ENCODE measurements around the gene KRTAP12-3.

GRCh38 chr21:44626673-44627143 is 31.0 kb upstream of the KRTAP12-3 start, which contains the start of gene KRTAP10-9:
- TF ChIP-seq EZH2phosphoT487 (IDR thresholded peaks at IDR 0.05; ENCODE audit: insufficient read depth, low read depth) (no peak), EZH2 (IDR thresholded peaks at IDR 0.05; ENCODE audit: insufficient read depth, poor library complexity, severe bottlenecking) (no peak)
